GM21529 (cell line): ENCODE results near the gene CD244.
"Not testable (repeated sequence)": the region's sequence is repeated elsewhere in the genome, so short reads cannot be mapped to it uniquely, and the experiment has no call there.

Experiments
- ATAC-seq: cut with Tn5 transposase; IDR thresholded peaks from one replicate; pipeline ENCODE4 v1.9.1; 2021; ENCODE audit not compliant: unreplicated experiment

The CD244 gene

GRCh38 chr1:160789051-160789701 is 73.5 kb downstream of the CD244 start:
- no peak for ATAC-seq

GRCh38 chr1:160782988-160783765 is 79.5 kb downstream of the CD244 start:
- not testable (repeated sequence) for ATAC-seq

- ATAC-seq = peak; percentile 85
Observed at GRCh38 chr1:160781914-160782689, 80.6 kb downstream of the CD244 start.

GRCh38 chr1:160781186-160781766 is 81.4 kb downstream of the CD244 start:
- ATAC-seq = no peak

- no peak for ATAC-seq
Observed at GRCh38 chr1:160780398-160780755, 82.3 kb downstream of the CD244 start.
